Measurements from ENCODE around the gene CD36. TPM values are rescaled to one million over a fixed set of nuclear protein-coding genes. Genes with fewer than 3 reads are reported as not detected.

The CD36 gene
- total RNA-seq, 1 donor from 2014 or later = not detected

GRCh38 chr7:80632139-80632538 lies 6.3 kb upstream of the CD36 start:
- TF ChIP-seq CTCF (conservative IDR thresholded peaks at IDR 0.05; ENCODE audit: low read depth, low read length) = no peak
- H3K4me3 ChIP-seq (ENCODE audit: low read depth, low read length) = no peak overlapping the region
- no peak for DNase-seq (ENCODE audit: low read depth)

DNA sequence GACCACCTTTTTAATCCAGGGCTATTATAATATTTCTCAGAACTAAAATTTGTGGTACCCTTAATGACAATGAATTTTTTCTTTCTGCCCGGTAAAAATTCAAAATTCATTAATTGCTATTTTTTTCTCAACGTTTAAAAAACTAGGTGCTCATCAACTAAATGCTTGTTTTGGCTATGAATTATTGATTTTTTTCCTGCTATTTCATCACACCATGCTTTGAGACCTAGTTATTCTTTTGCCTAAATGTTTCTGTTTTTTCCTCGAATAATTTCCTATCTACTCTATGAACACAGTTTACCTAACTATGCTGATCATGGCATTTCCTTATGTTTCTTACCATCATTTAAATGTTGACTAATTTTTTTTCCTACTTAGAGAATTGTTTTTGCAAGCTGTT lies 5.6 kb upstream of the CD36 start:
- no peak for TF ChIP-seq CTCF (conservative IDR thresholded peaks at IDR 0.05; ENCODE audit: low read depth, low read length)
- no peak overlapping the region for H3K4me3 ChIP-seq (ENCODE audit: low read depth, low read length)
- DNase-seq (ENCODE audit: low read depth) = no peak

- no peak overlapping the region for H3K4me3 ChIP-seq (ENCODE audit: low read depth, low read length)
- DNase-seq (ENCODE audit: low read depth) = no peak
Measured at GRCh38 chr7:80634505-80634904, 3.9 kb upstream of the CD36 start.

GRCh38 chr7:80635533-80635932 lies 2.9 kb upstream of the CD36 start:
- TF ChIP-seq CTCF (conservative IDR thresholded peaks at IDR 0.05; ENCODE audit: low read depth, low read length) = no peak
- H3K4me3 ChIP-seq (ENCODE audit: low read depth, low read length) = no peak overlapping the region
- DNase-seq (ENCODE audit: low read depth) = no peak

More at GRCh38 chr7:80634505-80634904, 3.9 kb upstream of the CD36 start:
- no peak for TF ChIP-seq CTCF (conservative IDR thresholded peaks at IDR 0.05; ENCODE audit: low read depth, low read length)

GRCh38 chr7:80635998-80636397 lies 2.4 kb upstream of the CD36 start:
- H3K4me3 ChIP-seq (ENCODE audit: low read depth, low read length) = no peak overlapping the region
- TF ChIP-seq CTCF (conservative IDR thresholded peaks at IDR 0.05; ENCODE audit: low read depth, low read length) = no peak
- no peak for DNase-seq (ENCODE audit: low read depth)

- no peak overlapping the region for H3K4me3 ChIP-seq (ENCODE audit: low read depth, low read length)
- DNase-seq (ENCODE audit: low read depth) = no peak
- TF ChIP-seq CTCF (conservative IDR thresholded peaks at IDR 0.05; ENCODE audit: low read depth, low read length) = no peak
Measured at GRCh38 chr7:80636709-80637108, 1.7 kb upstream of the CD36 start.

- no peak overlapping the region for H3K4me3 ChIP-seq (ENCODE audit: low read depth, low read length)
- no peak for TF ChIP-seq CTCF (conservative IDR thresholded peaks at IDR 0.05; ENCODE audit: low read depth, low read length)
- DNase-seq (ENCODE audit: low read depth) = no peak
Measured at GRCh38 chr7:80637454-80637853, 988 bp upstream of the CD36 start.

All from epithelial cell of proximal tubule (primary cell).